ENCODE data around the gene GPSM1. TPM values are rescaled to one million over a fixed set of nuclear protein-coding genes. Genes with fewer than 3 reads are reported as not detected.

Gene GPSM1
- total and polyA plus RNA-seq, 3 donors from 2014 or later, result 33.5 to 101 (median 84.4) TPM

- 54 to 61% methylated on average over 12 to 14 of the region's 16 CpGs for WGBS, 2 donors
- no peaks in the 10 kb centered on the region for H3K36me3 ChIP-seq (ENCODE audit: low read depth, missing control alignments)
- intact Hi-C loops (cut with DNase I; ENCODE audit: low total_unique reads), result loop anchor here (10.0 kb wide), 1 partner anchor 1648 kb away; no protein-coding TSS in a partner anchor
- DNase-seq, result peak; percentile 54
- H3K4me3 ChIP-seq, result no peak overlapping the region
- no peaks in the 10 kb centered on the region for H3K9me3 ChIP-seq
- H3K27ac ChIP-seq, result no peak overlapping the region
- no peaks in the 10 kb centered on the region for H3K27me3 ChIP-seq
- peaks cover 28% of the 10 kb centered on the region for H3K4me1 ChIP-seq
- TF ChIP-seq CTCF (IDR thresholded peaks at IDR 0.05), result no peak
- no peak for TF ChIP-seq POLR2A (IDR thresholded peaks at IDR 0.05)
Measured at GRCh38 chr9:136352682-136353081, 25.3 kb downstream of the GPSM1 start.

- no peak for DNase-seq
- Histone ChIP-seq H3K9me3 (no peaks in the 10 kb centered on the region), H3K4me1 (peaks cover 28% of the 10 kb centered on the region), H3K27me3 (no peaks in the 10 kb centered on the region), H3K4me3 (no peak overlapping the region), H3K36me3 (ENCODE audit: low read depth, missing control alignments) (no peaks in the 10 kb centered on the region), H3K27ac (no peak overlapping the region)
- 75 to 86% methylated on average over 3 to 10 of the region's 11 CpGs for WGBS, 2 donors
- no peak for TF ChIP-seq POLR2A (IDR thresholded peaks at IDR 0.05)
- TF ChIP-seq CTCF (IDR thresholded peaks at IDR 0.05), result no peak
- intact Hi-C loops (cut with DNase I; ENCODE audit: low total_unique reads), result loop anchor here (10.0 kb wide), 1 partner anchor 1648 kb away; no protein-coding TSS in a partner anchor
Measured at GRCh38 chr9:136353088-136353487, 25.7 kb downstream of the GPSM1 start.

- DNase-seq, result peak; percentile 48
- no peak overlapping the region for H3K4me3 ChIP-seq
- intact Hi-C loops (cut with DNase I; ENCODE audit: low total_unique reads), result loop anchor here (10.0 kb wide), 1 partner anchor 1649 kb away; no protein-coding TSS in a partner anchor
- H3K36me3 ChIP-seq (ENCODE audit: low read depth, missing control alignments), result no peaks in the 10 kb centered on the region
- H3K27ac ChIP-seq, result peak overlapping the region; percentile 31 to 45
- TF ChIP-seq CTCF (IDR thresholded peaks at IDR 0.05) (no peak), POLR2A (IDR thresholded peaks at IDR 0.05) (no peak)
- 32 to 57% methylated on average over 7 to 13 of the region's 13 CpGs for WGBS, 2 donors
- H3K27me3 ChIP-seq, result no peaks in the 10 kb centered on the region
- peaks cover 28% of the 10 kb centered on the region for H3K4me1 ChIP-seq
- H3K9me3 ChIP-seq, result no peaks in the 10 kb centered on the region
Measured at GRCh38 chr9:136353757-136354488, 26.6 kb downstream of the GPSM1 start.

- 53 to 86% methylated on average over 8 to 13 of the region's 17 CpGs for WGBS, 2 donors
Measured at GRCh38 chr9:136354592-136355085, 27.3 kb downstream of the GPSM1 start.

More at GRCh38 chr9:136354592-136355085, 27.3 kb downstream of the GPSM1 start:
- H3K4me1 ChIP-seq, result peaks cover 28% of the 10 kb centered on the region
- H3K36me3 ChIP-seq (ENCODE audit: low read depth, missing control alignments), result no peaks in the 10 kb centered on the region
- peak; percentile 39 for DNase-seq
- H3K4me3 ChIP-seq, result no peak overlapping the region
- TF ChIP-seq CTCF (IDR thresholded peaks at IDR 0.05) (no peak), POLR2A (IDR thresholded peaks at IDR 0.05) (no peak)
- H3K27me3 ChIP-seq, result no peaks in the 10 kb centered on the region
- H3K27ac ChIP-seq, result peak overlapping the region; percentile 31 to 45
- intact Hi-C loops (cut with DNase I; ENCODE audit: low total_unique reads), result loop anchor here (10.0 kb wide), 1 partner anchor 1650 kb away; no protein-coding TSS in a partner anchor
- H3K9me3 ChIP-seq, result no peaks in the 10 kb centered on the region
